ENCODE results near the gene RSPO3.

- TF ChIP-seq CTCF (IDR thresholded peaks at IDR 0.05), result no peak
- TF ChIP-seq POLR2A (IDR thresholded peaks at IDR 0.05), result no peak
These were observed 29.1 kb downstream of the RSPO3 start for GRCh38 chr6:127147534-127147933.

Measured in Peyer's patch (tissue), 4 donors.